GM23338 (cell line): ENCODE measurements around the gene RFX3. TPM values are rescaled to one million over a fixed set of nuclear protein-coding genes. Genes with fewer than 3 reads are reported as not detected.

Experiments used
- ATAC-seq: fragments of 200-7000 bp; cut with Tn5 transposase; 3 replicates; pipeline ENCODE4 v1.9.1; 2020
- DNase-seq: peaks from one replicate; pipeline ENCODE4 v3.0.0-alpha.2; 2015; ENCODE audit warnings: low spot score
- H2AFZ ChIP-seq: fragments of 200-600 bp; sonication (generic); 2 replicates; pipeline ENCODE4 v1.8.0; 2016; ENCODE audit warnings: antibody characterized with exemption, mild to moderate bottlenecking, moderate library complexity
- H3F3A ChIP-seq: fragments of 200-600 bp; sonication (generic); replicated peaks from 2 replicates; pipeline ENCODE4 v1.8.0; 2017; ENCODE audit warnings: antibody characterized with exemption, mixed run types, low read depth
- H3K27ac ChIP-seq: fragments of 200-600 bp; sonication (generic); 2 replicates; pipeline ENCODE4 v1.6.1; 2016; ENCODE audit warnings: low read depth
- H3K27me3 ChIP-seq: fragments of 200-600 bp; sonication (generic); 2 replicates; pipeline ENCODE4 v1.8.0; 2016; ENCODE audit warnings: mild to moderate bottlenecking, mixed run types, moderate library complexity; ENCODE audit not compliant: insufficient read depth
- H3K36me3 ChIP-seq: fragments of 200-600 bp; sonication (generic); 2 replicates; pipeline ENCODE4 v1.8.0; 2016; ENCODE audit warnings: mild to moderate bottlenecking; ENCODE audit not compliant: insufficient read depth
- H3K4me1 ChIP-seq: fragments of 200-600 bp; sonication (generic); 2 replicates; pipeline ENCODE4 v1.8.0; 2016; ENCODE audit warnings: mild to moderate bottlenecking, moderate library complexity; ENCODE audit not compliant: insufficient read depth
- H3K4me2 ChIP-seq: fragments of 200-600 bp; sonication (generic); 2 replicates; pipeline ENCODE4 v1.7.1; 2017; ENCODE audit warnings: mixed run types
- H3K4me3 ChIP-seq: fragments of 200-600 bp; sonication (generic); 2 replicates; pipeline ENCODE4 v1.6.1; 2016; ENCODE audit warnings: mixed run types
- H3K79me2 ChIP-seq: fragments of 200-600 bp; sonication (generic); replicated peaks from 2 replicates; pipeline ENCODE4 v1.8.0; 2017; ENCODE audit warnings: mild to moderate bottlenecking; ENCODE audit not compliant: insufficient read depth
- H3K9me2 ChIP-seq: fragments of 200-600 bp; sonication (generic); 2 replicates; pipeline ENCODE4 v1.8.0; 2017; ENCODE audit not compliant: insufficient read depth
- H4K20me1 ChIP-seq: fragments of 200-600 bp; sonication (generic); replicated peaks from 2 replicates; pipeline ENCODE4 v1.8.0; 2017; ENCODE audit warnings: mild to moderate bottlenecking; ENCODE audit not compliant: insufficient read depth
- H3K27ac Mint-ChIP-seq: 2 replicates; pipeline ENCODE4 v1.8.0; 2020; ENCODE audit warnings: inconsistent platforms, mild to moderate bottlenecking, moderate library complexity, mixed read lengths
- H3K27me3 Mint-ChIP-seq: 3 replicates; pipeline ENCODE4 v1.8.0; 2022; ENCODE audit warnings: low read depth, mild to moderate bottlenecking, moderate library complexity, mixed read lengths, inconsistent platforms; ENCODE audit not compliant: insufficient read depth, poor library complexity
- H3K36me3 Mint-ChIP-seq: 3 replicates; pipeline ENCODE4 v1.8.0; 2021; ENCODE audit warnings: low read depth, mild to moderate bottlenecking, inconsistent platforms, moderate library complexity, mixed read lengths
- H3K4me1 Mint-ChIP-seq: 3 replicates; pipeline ENCODE4 v1.8.0; 2020; ENCODE audit warnings: mild to moderate bottlenecking, inconsistent platforms, mixed read lengths
- H3K4me3 Mint-ChIP-seq: 3 replicates; pipeline ENCODE4 v1.8.0; 2021; ENCODE audit warnings: moderate library complexity, mild to moderate bottlenecking, inconsistent platforms, mixed read lengths
- H3K9me3 Mint-ChIP-seq: 3 replicates; pipeline ENCODE4 v1.8.0; 2020; ENCODE audit warnings: moderate library complexity, mild to moderate bottlenecking, inconsistent platforms, mixed read lengths
- CREB1 ChIP-seq: fragments of 250-450 bp; sonication (Bioruptor Pico); IDR thresholded peaks from 2 replicates; pipeline ENCODE4 v1.5.0; 2020; ENCODE audit warnings: low read depth, mild to moderate bottlenecking, moderate library complexity
- CTCF ChIP-seq, 2 experiments: fragments of 200-600 bp in 1 of 2; sonication (generic) in 1 of 2; conservative IDR thresholded peaks; 2 replicates each; pipeline versions ENCODE4 v1.5.1 to v1.6.1; 2016 to 2017; ENCODE audit warnings: antibody characterized with exemption in 2 of 2, low read depth in 2 of 2, mild to moderate bottlenecking in 2 of 2, moderate library complexity in 1 of 2
- ETS1 ChIP-seq: IDR thresholded peaks from 2 replicates; pipeline ENCODE4 v1.6.1; 2016; ENCODE audit warnings: antibody characterized with exemption
- EZH2 ChIP-seq: fragments of 200-600 bp; sonication (generic); IDR thresholded peaks from one replicate; pipeline ENCODE4 v1.8.0; 2017; ENCODE audit warnings: antibody characterized with exemption, mild to moderate bottlenecking, low read depth; ENCODE audit not compliant: unreplicated experiment
- EZH2phosphoT487 ChIP-seq: fragments of 200-600 bp; sonication (generic); IDR thresholded peaks from one replicate; pipeline ENCODE4 v1.8.1; 2018; ENCODE audit warnings: antibody characterized with exemption; ENCODE audit not compliant: unreplicated experiment
- JUNB ChIP-seq: IDR thresholded peaks from one replicate; pipeline ENCODE4 v1.6.1; 2016; ENCODE audit warnings: antibody characterized with exemption; ENCODE audit not compliant: unreplicated experiment
- NANOG ChIP-seq: IDR thresholded peaks from 2 replicates; pipeline ENCODE4 v1.6.1; 2016; ENCODE audit warnings: antibody characterized with exemption, borderline replicate concordance
- POLR2AphosphoS5 ChIP-seq: IDR thresholded peaks from 2 replicates; pipeline ENCODE4 v1.6.1; 2016; ENCODE audit warnings: antibody characterized with exemption, low read depth
- REST ChIP-seq: IDR thresholded peaks from one replicate; pipeline ENCODE4 v1.6.1; 2018; ENCODE audit warnings: antibody characterized with exemption; ENCODE audit not compliant: unreplicated experiment
- STAT1 ChIP-seq: IDR thresholded peaks from one replicate; pipeline ENCODE4 v1.6.1; 2016; ENCODE audit warnings: antibody characterized with exemption; ENCODE audit not compliant: unreplicated experiment
- ZNF114 ChIP-seq: fragments of 250-450 bp; sonication (Bioruptor Pico); IDR thresholded peaks from 2 replicates; pipeline ENCODE4 v1.5.0; 2020; ENCODE audit warnings: mild to moderate bottlenecking, moderate library complexity
- ZNF331 ChIP-seq: fragments of 250-450 bp; sonication (Bioruptor Pico); IDR thresholded peaks from 2 replicates; pipeline ENCODE4 v1.5.0; 2020; ENCODE audit warnings: low read depth, mild to moderate bottlenecking, moderate library complexity
- ZNF462 ChIP-seq: fragments of 250-450 bp; sonication (Bioruptor Pico); IDR thresholded peaks from 2 replicates; pipeline ENCODE4 v1.5.0; 2020; ENCODE audit warnings: mild to moderate bottlenecking, moderate library complexity
- polyA plus RNA-seq: library from polyadenylated mRNA; unstranded; fragments of >200 nt; fragmentation: Nextera tagmentation; extraction: Ambion mirVana; gene quantifications from 2 replicates; pipeline ENCODE4 v1.2.1, GENCODE V29; 2016
- total RNA-seq: library from RNA; depleted of rRNA; stranded (reverse); fragments of >200 nt; shearing (Covaris generic); gene quantifications from 2 replicates; pipeline ENCODE4 v1.2.3, GENCODE V29; 2014

RFX3 gene
- total and polyA plus RNA-seq, 2 experiments from 2014 or later, result 9.8 to 22.1 TPM

GRCh38 chr9:3571500-3571899 lies 45.7 kb upstream of the RFX3 start:
- no peak overlapping the region for H2AFZ ChIP-seq
- DNase-seq, result no peak
- H3K79me2 ChIP-seq, result no peaks in the 10 kb centered on the region
- no peak overlapping the region for H3K4me3 ChIP-seq
- Mint-ChIP-seq H3K27ac (no peak overlapping the region), H3K4me3 (no peak overlapping the region), H3K36me3 (no peaks in the 10 kb centered on the region), H3K27me3 (no peaks in the 10 kb centered on the region), H3K9me3 (no peaks in the 10 kb centered on the region), H3K4me1 (no peaks in the 10 kb centered on the region)
- H3K27ac ChIP-seq, result no peak overlapping the region
- no peaks in the 10 kb centered on the region for H3F3A ChIP-seq
- ATAC-seq, result no peak
- H4K20me1 ChIP-seq, result no peaks in the 10 kb centered on the region
- H3K36me3 ChIP-seq, result no peaks in the 10 kb centered on the region
- H3K9me2 ChIP-seq, result no peaks in the 10 kb centered on the region
- H3K27me3 ChIP-seq, result no peaks in the 10 kb centered on the region
- no peaks in the 10 kb centered on the region for H3K4me1 ChIP-seq
- no peak overlapping the region for H3K4me2 ChIP-seq
- TF ChIP-seq JUNB (no peak), CREB1 (CRISPR knock-in tag) (no peak), ZNF114 (CRISPR knock-in tag) (no peak), STAT1 (no peak), NANOG (no peak), POLR2AphosphoS5 (no peak), ZNF462 (CRISPR knock-in tag) (no peak), CTCF (conservative IDR thresholded peaks at IDR 0.05; ENCODE audit: low read depth in 2 of 2) (no peak), EZH2 (no peak), REST (no peak), ZNF331 (CRISPR knock-in tag) (no peak), ETS1 (no peak), EZH2phosphoT487 (no peak)
